Fibroblast of villous mesenchyme (primary cell): ENCODE data around the gene DPP8. TPM values are rescaled to one million over a fixed set of nuclear protein-coding genes. Genes with fewer than 3 reads are reported as not detected.

Experiments used
- DNase-seq: peaks from one replicate; pipeline ENCODE4 v3.0.0-alpha.2; 2010; ENCODE audit warnings: low read depth
- H3K4me3 ChIP-seq: 2 replicates; pipeline ENCODE4 v1.5.1; 2011; ENCODE audit warnings: low read depth, mild to moderate bottlenecking, low read length
- CTCF ChIP-seq: IDR thresholded peaks from 2 replicates; pipeline ENCODE4 v1.5.1; 2012; ENCODE audit warnings: low read depth, mild to moderate bottlenecking, low read length; ENCODE audit not compliant: insufficient read depth
- total RNA-seq: library from RNA; depleted of rRNA; stranded (reverse); fragments of >200 nt; gene quantifications from 2 replicates; pipeline ENCODE4 v1.2.3, GENCODE V29; 2012

The DPP8 gene
- total RNA-seq, 1 donor = 49.2 TPM

GRCh38 chr15:65525622-65526021 lies 8.1 kb upstream of the DPP8 start:
- no peak overlapping the region for H3K4me3 ChIP-seq
- no peak for DNase-seq
- TF ChIP-seq CTCF = no peak

- no peak for TF ChIP-seq CTCF
- H3K4me3 ChIP-seq = no peak overlapping the region
- DNase-seq = no peak
These were observed 6.7 kb upstream of the DPP8 start for GRCh38 chr15:65524226-65524625.

- DNase-seq = peak; percentile 10
- no peak for TF ChIP-seq CTCF
- H3K4me3 ChIP-seq = no peak overlapping the region
These were observed 3.9 kb upstream of the DPP8 start for GRCh38 chr15:65521350-65521749.

GRCh38 chr15:65518633-65519285 lies 1.3 kb upstream of the DPP8 start:
- no peak overlapping the region for H3K4me3 ChIP-seq
- TF ChIP-seq CTCF = no peak
- no peak for DNase-seq

- peak overlapping the region; percentile 99 for H3K4me3 ChIP-seq
- DNase-seq = no peak
These were observed 348 bp upstream of the DPP8 start for GRCh38 chr15:65517866-65518207.

GRCh38 chr15:65512807-65513416 lies 4.6 kb downstream of the DPP8 start:
- no peak for TF ChIP-seq CTCF
- H3K4me3 ChIP-seq = no peak overlapping the region
- DNase-seq = peak; percentile 90

More at GRCh38 chr15:65517866-65518207, 348 bp upstream of the DPP8 start:
- no peak for TF ChIP-seq CTCF

- TF ChIP-seq CTCF = no peak
- H3K4me3 ChIP-seq = no peak overlapping the region
- DNase-seq = no peak
These were observed 5.3 kb downstream of the DPP8 start for GRCh38 chr15:65512189-65512588.
